ENCODE results near the gene BLMH. TPM values are rescaled to one million over a fixed set of nuclear protein-coding genes. Genes with fewer than 3 reads are reported as not detected.

The BLMH gene
- total and polyA plus RNA-seq, 3 experiments from 2014 or later = 28.3 to 68.0 (median 67.1) TPM

DNA sequence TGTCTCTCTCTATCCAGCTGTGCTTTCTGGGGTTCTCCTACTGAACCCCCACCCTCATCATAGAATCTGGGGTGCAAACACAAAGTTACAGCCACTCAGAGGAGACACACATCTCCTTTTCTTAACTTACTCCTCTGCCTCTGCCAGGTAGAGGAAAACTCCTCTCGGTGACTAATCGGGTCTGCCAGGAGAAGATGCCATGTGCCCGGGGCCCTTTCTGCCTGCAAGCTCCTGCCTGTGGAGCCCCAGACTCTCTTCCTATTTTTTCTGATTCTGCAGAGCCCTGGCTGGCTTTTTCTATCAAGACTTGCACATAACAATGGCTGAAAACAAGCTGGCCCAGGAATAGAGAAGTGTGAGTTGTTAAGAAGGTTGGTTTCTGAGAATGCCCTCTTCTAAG is 66.6 kb downstream of the BLMH start:
- Histone ChIP-seq H3K4me3 (ENCODE audit: low read length) (no peak overlapping the region), H3K27me3 (ENCODE audit: insufficient read depth, low read length, poor library complexity, severe bottlenecking) (no peaks in the 10 kb centered on the region), H3K27ac (ENCODE audit: low read depth, low read length) (no peak overlapping the region), H3K9me3 (ENCODE audit: low read length) (no peaks in the 10 kb centered on the region), H3K4me1 (ENCODE audit: insufficient read depth, low read length) (no peaks in the 10 kb centered on the region), H3K36me3 (ENCODE audit: insufficient read depth, low read length) (no peaks in the 10 kb centered on the region)
- ChIA-PET POLR2A (no interaction called here), CTCF (interaction anchor here (1.3 kb wide), 1 partner anchor 111 kb away, joined by 3 read pairs; no protein-coding TSS in a partner anchor)
- no peak overlapping the region for H3K27ac Mint-ChIP-seq
- peaks cover 0 to 3% (median 0%) of the 10 kb centered on the region in 3 donors for H3K36me3 Mint-ChIP-seq
- no peaks in the 10 kb centered on the region for H3K4me1 Mint-ChIP-seq
- peaks cover 5 to 27% of the 10 kb centered on the region in 2 donors for H3K27me3 Mint-ChIP-seq
- H3K9me3 Mint-ChIP-seq = no peaks in the 10 kb centered on the region
- DNase-seq = no peak
- no peak overlapping the region for H3K4me3 Mint-ChIP-seq

DNA sequence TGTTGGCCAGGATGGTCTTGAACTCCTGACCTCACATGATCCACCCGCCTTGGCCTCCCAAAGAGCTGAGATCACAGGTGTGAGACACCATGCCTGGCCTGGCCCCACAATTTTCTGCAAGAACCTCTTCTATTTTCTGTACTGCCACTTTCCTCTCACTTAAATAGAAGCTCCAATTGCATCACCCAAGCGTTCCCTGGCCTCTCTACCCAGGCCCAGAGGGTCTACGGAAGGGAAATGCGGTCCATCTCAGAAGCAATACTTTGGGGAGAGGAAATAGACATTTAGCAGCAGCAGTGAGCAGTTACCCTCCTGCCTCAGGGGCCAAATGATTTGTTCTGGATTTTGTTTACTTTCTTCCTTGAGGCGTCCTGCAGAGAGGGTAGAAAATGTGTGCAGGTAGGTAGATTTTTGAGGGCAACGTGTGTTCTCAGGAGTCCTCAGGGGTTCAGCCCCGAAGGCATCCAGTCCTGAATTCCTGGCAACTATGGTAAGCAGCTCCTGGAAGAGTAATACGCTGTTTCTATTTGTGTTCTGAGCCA is 67.3 kb downstream of the BLMH start:
- Histone ChIP-seq H3K27me3 (ENCODE audit: insufficient read depth, low read length, poor library complexity, severe bottlenecking) (no peaks in the 10 kb centered on the region), H3K27ac (ENCODE audit: low read depth, low read length) (no peak overlapping the region), H3K4me3 (ENCODE audit: low read length) (no peak overlapping the region), H3K4me1 (ENCODE audit: insufficient read depth, low read length) (no peaks in the 10 kb centered on the region), H3K36me3 (ENCODE audit: insufficient read depth, low read length) (no peaks in the 10 kb centered on the region), H3K9me3 (ENCODE audit: low read length) (no peaks in the 10 kb centered on the region)
- Mint-ChIP-seq H3K27me3 (peaks cover 2 to 27% of the 10 kb centered on the region in 2 donors), H3K27ac (no peak overlapping the region), H3K36me3 (peaks cover 0 to 3% (median 0%) of the 10 kb centered on the region in 3 donors), H3K4me1 (no peaks in the 10 kb centered on the region), H3K4me3 (no peak overlapping the region), H3K9me3 (no peaks in the 10 kb centered on the region)
- POLR2A ChIA-PET = no interaction called here
- CTCF ChIA-PET = interaction anchor here (1.3 kb wide), 1 partner anchor 112 kb away, joined by 3 read pairs; no protein-coding TSS in a partner anchor
- DNase-seq = no peak

DNA sequence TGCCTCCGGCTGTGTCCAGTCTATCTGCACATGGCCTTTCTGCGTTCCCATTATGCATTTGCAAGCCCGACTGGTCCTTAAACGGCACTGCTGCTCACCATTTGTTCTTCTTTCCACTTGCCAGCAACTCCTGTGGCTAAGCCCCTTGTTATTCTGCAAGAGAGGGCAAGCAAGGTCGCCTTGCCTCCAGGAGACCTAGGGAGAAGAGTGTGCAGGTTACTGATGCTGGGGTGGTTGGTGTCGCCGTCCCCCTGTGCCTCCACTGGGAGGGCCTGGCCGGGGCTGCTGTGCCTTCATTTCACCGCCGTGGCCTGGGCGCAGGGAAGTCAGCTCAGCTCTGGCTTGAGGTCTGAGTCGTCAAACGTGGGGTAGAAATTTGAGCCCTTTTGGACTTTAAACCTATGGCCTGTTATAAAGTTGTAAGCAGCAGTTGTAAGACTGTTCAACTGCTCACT is 69.0 kb downstream of the BLMH start:
- Histone ChIP-seq H3K4me3 (ENCODE audit: low read length) (no peak overlapping the region), H3K4me1 (ENCODE audit: insufficient read depth, low read length) (no peaks in the 10 kb centered on the region), H3K9me3 (ENCODE audit: low read length) (no peaks in the 10 kb centered on the region), H3K27ac (ENCODE audit: low read depth, low read length) (no peak overlapping the region), H3K36me3 (ENCODE audit: insufficient read depth, low read length) (no peaks in the 10 kb centered on the region), H3K27me3 (ENCODE audit: insufficient read depth, low read length, poor library complexity, severe bottlenecking) (no peaks in the 10 kb centered on the region)
- Mint-ChIP-seq H3K27me3 (peaks cover 2 to 13% of the 10 kb centered on the region in 2 donors), H3K9me3 (no peaks in the 10 kb centered on the region), H3K36me3 (peaks cover 0 to 3% (median 0%) of the 10 kb centered on the region in 3 donors), H3K27ac (no peak overlapping the region), H3K4me1 (no peaks in the 10 kb centered on the region), H3K4me3 (no peak overlapping the region)
- no peak for DNase-seq
- ChIA-PET POLR2A (no interaction called here), CTCF (no interaction called here)

DNA sequence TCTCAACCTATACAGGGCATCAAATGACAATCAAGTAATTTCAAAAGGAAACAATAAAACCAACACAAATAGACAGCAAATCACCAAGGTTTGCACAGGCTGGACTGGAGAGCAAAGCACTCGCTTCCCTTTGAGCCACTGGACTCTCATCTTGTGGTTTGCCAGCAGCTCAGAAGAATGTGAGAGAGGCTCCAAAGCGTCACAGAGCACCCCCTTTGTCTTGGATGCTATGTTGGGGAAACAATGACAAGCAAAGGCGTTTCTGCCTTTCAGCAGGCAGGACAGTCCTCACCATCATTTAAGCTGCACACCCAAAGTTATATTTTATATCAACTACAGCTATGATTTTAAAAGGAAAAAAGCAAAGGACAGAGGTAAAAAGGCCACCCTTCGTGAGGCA is 69.5 kb downstream of the BLMH start:
- H3K27ac ChIP-seq (ENCODE audit: low read depth, low read length) = no peak overlapping the region
- no peaks in the 10 kb centered on the region for H3K36me3 ChIP-seq (ENCODE audit: insufficient read depth, low read length)
- no peaks in the 10 kb centered on the region for H3K4me1 Mint-ChIP-seq
- DNase-seq = no peak
- no peaks in the 10 kb centered on the region for H3K9me3 Mint-ChIP-seq
- H3K4me1 ChIP-seq (ENCODE audit: insufficient read depth, low read length) = no peaks in the 10 kb centered on the region
- no peaks in the 10 kb centered on the region for H3K27me3 ChIP-seq (ENCODE audit: insufficient read depth, low read length, poor library complexity, severe bottlenecking)
- H3K27me3 Mint-ChIP-seq = peaks cover 2 to 13% of the 10 kb centered on the region in 2 donors
- H3K4me3 Mint-ChIP-seq = no peak overlapping the region
- H3K27ac Mint-ChIP-seq = no peak overlapping the region
- peaks cover 0 to 3% (median 0%) of the 10 kb centered on the region in 3 donors for H3K36me3 Mint-ChIP-seq
- POLR2A ChIA-PET = no interaction called here
- H3K9me3 ChIP-seq (ENCODE audit: low read length) = no peaks in the 10 kb centered on the region
- CTCF ChIA-PET = no interaction called here
- no peak overlapping the region for H3K4me3 ChIP-seq (ENCODE audit: low read length)

DNA sequence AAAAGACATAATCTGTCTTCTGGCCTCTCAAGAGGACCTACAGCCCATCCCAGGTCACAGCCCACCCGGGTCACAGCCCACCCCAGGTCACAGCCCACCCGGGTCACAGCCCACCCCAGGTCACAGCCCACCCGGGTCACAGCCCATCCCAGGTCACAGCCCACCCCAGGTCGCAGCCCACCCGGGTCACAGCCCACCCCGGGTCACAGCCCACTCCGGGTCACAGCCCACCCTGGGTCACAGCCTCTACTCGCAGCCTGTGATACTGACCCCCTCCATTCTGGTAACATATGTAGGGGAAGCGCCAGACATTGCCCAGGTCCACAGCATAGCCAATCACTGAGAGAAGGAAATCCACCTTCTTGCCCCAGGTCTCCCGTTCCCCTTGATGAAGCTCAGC is 70.4 kb downstream of the BLMH start:
- no peaks in the 10 kb centered on the region for H3K27me3 ChIP-seq (ENCODE audit: insufficient read depth, low read length, poor library complexity, severe bottlenecking)
- Mint-ChIP-seq H3K4me3 (no peak overlapping the region), H3K4me1 (no peaks in the 10 kb centered on the region), H3K27me3 (peaks cover 2 to 13% of the 10 kb centered on the region in 2 donors), H3K36me3 (peaks cover 0 to 3% (median 0%) of the 10 kb centered on the region in 3 donors), H3K27ac (no peak overlapping the region), H3K9me3 (no peaks in the 10 kb centered on the region)
- H3K27ac ChIP-seq (ENCODE audit: low read depth, low read length) = no peak overlapping the region
- DNase-seq = no peak
- H3K4me1 ChIP-seq (ENCODE audit: insufficient read depth, low read length) = no peaks in the 10 kb centered on the region
- CTCF ChIA-PET = no interaction called here
- H3K36me3 ChIP-seq (ENCODE audit: insufficient read depth, low read length) = no peaks in the 10 kb centered on the region
- H3K9me3 ChIP-seq (ENCODE audit: low read length) = no peaks in the 10 kb centered on the region
- H3K4me3 ChIP-seq (ENCODE audit: low read length) = no peak overlapping the region
- POLR2A ChIA-PET = no interaction called here

DNA sequence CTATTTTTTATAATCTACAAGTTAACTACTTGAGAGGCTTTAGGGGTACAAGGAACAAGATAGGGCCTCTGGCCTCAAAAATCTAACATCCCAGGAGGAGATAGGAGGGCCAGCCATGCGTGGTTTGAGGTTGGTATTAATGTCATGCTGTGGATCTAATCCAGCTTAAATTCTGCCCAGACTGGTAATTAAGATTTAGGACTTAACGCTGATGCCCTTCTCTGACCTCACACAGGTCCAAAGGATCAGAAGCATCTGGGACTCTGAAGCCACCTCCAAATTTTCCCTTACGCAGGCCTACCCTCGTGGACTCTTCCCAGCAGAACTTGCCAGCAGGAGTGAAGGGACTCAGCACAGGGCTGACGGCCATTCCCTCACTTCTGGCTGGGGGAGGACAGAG is 71.3 kb downstream of the BLMH start:
- Mint-ChIP-seq H3K36me3 (peaks cover 0 to 3% (median 0%) of the 10 kb centered on the region in 3 donors), H3K27ac (no peak overlapping the region), H3K4me3 (no peak overlapping the region), H3K27me3 (peaks cover 3 to 5% of the 10 kb centered on the region in 2 donors), H3K9me3 (no peaks in the 10 kb centered on the region), H3K4me1 (no peaks in the 10 kb centered on the region)
- POLR2A ChIA-PET = no interaction called here
- Histone ChIP-seq H3K9me3 (ENCODE audit: low read length) (no peaks in the 10 kb centered on the region), H3K4me1 (ENCODE audit: insufficient read depth, low read length) (no peaks in the 10 kb centered on the region), H3K36me3 (ENCODE audit: insufficient read depth, low read length) (no peaks in the 10 kb centered on the region), H3K4me3 (ENCODE audit: low read length) (no peak overlapping the region), H3K27me3 (ENCODE audit: insufficient read depth, low read length, poor library complexity, severe bottlenecking) (no peaks in the 10 kb centered on the region), H3K27ac (ENCODE audit: low read depth, low read length) (no peak overlapping the region)
- no peak for DNase-seq
- CTCF ChIA-PET = no interaction called here

DNA sequence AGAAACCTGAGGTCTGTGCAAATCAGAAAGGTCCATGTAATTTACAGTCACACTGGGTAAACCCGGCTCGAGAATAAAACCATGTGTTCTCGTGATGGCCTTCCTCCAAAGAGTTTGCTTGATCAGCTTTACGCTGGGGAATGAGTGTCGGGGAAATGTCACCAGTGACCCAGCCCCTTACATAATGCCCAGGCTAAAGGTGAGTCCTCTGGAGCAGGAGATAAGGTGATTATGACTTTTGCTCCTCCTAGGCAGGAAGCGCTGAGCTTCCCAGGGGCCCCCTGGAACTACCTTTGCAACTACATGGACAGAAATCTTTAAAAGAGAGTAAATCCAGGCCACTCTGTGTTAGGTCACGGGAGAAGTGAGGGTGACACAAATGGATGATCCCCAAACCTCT is 71.9 kb downstream of the BLMH start:
- DNase-seq = no peak
- H3K27me3 ChIP-seq (ENCODE audit: insufficient read depth, low read length, poor library complexity, severe bottlenecking) = no peaks in the 10 kb centered on the region
- Mint-ChIP-seq H3K4me1 (no peaks in the 10 kb centered on the region), H3K4me3 (no peak overlapping the region), H3K27ac (no peak overlapping the region), H3K9me3 (peaks cover 0 to 1% (median 0%) of the 10 kb centered on the region in 5 donors), H3K36me3 (peaks cover 0 to 3% (median 0%) of the 10 kb centered on the region in 3 donors), H3K27me3 (peaks cover 2 to 7% of the 10 kb centered on the region in 2 donors)
- ChIA-PET POLR2A (no interaction called here), CTCF (interaction anchor here (0.6 kb wide), 1 partner anchor 466 kb away, joined by 3 read pairs; no protein-coding TSS in a partner anchor)
- H3K4me1 ChIP-seq (ENCODE audit: insufficient read depth, low read length) = no peaks in the 10 kb centered on the region
- no peak overlapping the region for H3K27ac ChIP-seq (ENCODE audit: low read depth, low read length)
- H3K9me3 ChIP-seq (ENCODE audit: low read length) = no peaks in the 10 kb centered on the region
- no peaks in the 10 kb centered on the region for H3K36me3 ChIP-seq (ENCODE audit: insufficient read depth, low read length)
- H3K4me3 ChIP-seq (ENCODE audit: low read length) = no peak overlapping the region

DNA sequence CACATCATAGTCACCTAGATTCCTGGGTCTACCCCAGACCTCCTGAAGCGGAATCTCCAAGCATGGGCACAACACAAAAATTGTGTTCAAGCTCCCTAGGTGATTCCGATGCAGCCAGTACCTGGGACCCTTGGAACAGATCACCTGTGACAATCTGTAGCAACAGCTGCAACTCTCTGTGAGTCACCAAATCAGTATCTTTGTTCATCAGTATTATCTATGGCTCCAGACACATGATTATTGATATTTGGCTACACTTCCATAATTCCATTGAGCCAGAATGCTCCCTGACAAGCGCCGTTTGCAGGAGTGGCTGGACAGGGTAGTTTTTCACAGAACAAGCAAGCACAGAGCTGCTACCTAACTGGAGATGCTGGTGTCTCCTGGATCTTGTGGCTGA is 72.4 kb downstream of the BLMH start:
- Histone ChIP-seq H3K27me3 (ENCODE audit: insufficient read depth, low read length, poor library complexity, severe bottlenecking) (no peaks in the 10 kb centered on the region), H3K9me3 (ENCODE audit: low read length) (no peaks in the 10 kb centered on the region), H3K27ac (ENCODE audit: low read depth, low read length) (no peak overlapping the region), H3K4me3 (ENCODE audit: low read length) (no peak overlapping the region), H3K4me1 (ENCODE audit: insufficient read depth, low read length) (no peaks in the 10 kb centered on the region), H3K36me3 (ENCODE audit: insufficient read depth, low read length) (no peaks in the 10 kb centered on the region)
- DNase-seq = no peak
- Mint-ChIP-seq H3K27me3 (peaks cover 0 to 8% of the 10 kb centered on the region in 2 donors), H3K4me3 (no peak overlapping the region), H3K4me1 (no peaks in the 10 kb centered on the region), H3K9me3 (peaks cover 0 to 3% (median 0%) of the 10 kb centered on the region in 5 donors), H3K27ac (no peak overlapping the region), H3K36me3 (peaks cover 0 to 3% (median 0%) of the 10 kb centered on the region in 3 donors)
- POLR2A ChIA-PET = no interaction called here
- CTCF ChIA-PET = interaction anchor here (0.6 kb wide), 1 partner anchor 466 kb away, joined by 3 read pairs; no protein-coding TSS in a partner anchor
